ENCODE data around the gene MZF1. TPM values are rescaled to one million over a fixed set of nuclear protein-coding genes. Genes with fewer than 3 reads are reported as not detected.

MZF1 gene
- total RNA-seq, 1 experiment from 2014 or later = not detected

- H4K20me1 ChIP-seq (ENCODE audit: insufficient read depth) = peaks cover 29% of the 10 kb centered on the region
- intact Hi-C loops (cut with micrococcal nuclease; ENCODE audit: unreplicated experiment) = no loop called here
- TF ChIP-seq EZH2 (IDR thresholded peaks at IDR 0.05; ENCODE audit: low read depth) (no peak), CTCF (conservative IDR thresholded peaks at IDR 0.05) (no peak)
- ChIA-PET CTCF (no interaction called here), POLR2A (ENCODE audit: unreplicated experiment) (no interaction called here)
- H3K9me3 ChIP-seq (ENCODE audit: insufficient read depth, low read depth) = no peaks in the 10 kb centered on the region
- peaks cover 21% of the 10 kb centered on the region; the same call in 1 of the 2 replicates for H3F3A ChIP-seq (ENCODE audit: insufficient read depth, low read depth)
- H3K4me2 ChIP-seq = no peak overlapping the region
- H3K4me3 ChIP-seq = no peak overlapping the region
- no peaks in the 10 kb centered on the region for H3K9me2 ChIP-seq (ENCODE audit: insufficient read depth)
- H3K27me3 ChIP-seq (ENCODE audit: insufficient read depth, low read depth) = no peaks in the 10 kb centered on the region
- no peak overlapping the region for H2AFZ ChIP-seq
- peaks cover 5% of the 10 kb centered on the region; the same call in 1 of the 2 replicates for H3K36me3 ChIP-seq (ENCODE audit: low read depth)
- no TSS peak for BruUV-seq (replicated peaks)
- H3K79me2 ChIP-seq (ENCODE audit: low read depth) = peaks cover 44% of the 10 kb centered on the region
- H3K27ac ChIP-seq = no peak overlapping the region
- DNase-seq = no peak
- peaks cover 10% of the 10 kb centered on the region; the same call in 1 of the 2 replicates for H3K4me1 ChIP-seq (replicated peaks; ENCODE audit: insufficient read depth)
These were observed 25.5 kb downstream of the MZF1 start for GRCh38 chr19:58547323-58548312.

- ChIA-PET POLR2A (ENCODE audit: unreplicated experiment) (no interaction called here), CTCF (no interaction called here)
- Histone ChIP-seq H2AFZ (no peak overlapping the region), H3K79me2 (ENCODE audit: low read depth) (peaks cover 44% of the 10 kb centered on the region), H3K9me3 (ENCODE audit: insufficient read depth, low read depth) (no peaks in the 10 kb centered on the region), H3K4me3 (peak overlapping the region; percentile 76), H4K20me1 (ENCODE audit: insufficient read depth) (peaks cover 29% of the 10 kb centered on the region), H3F3A (ENCODE audit: insufficient read depth, low read depth) (peaks cover 20% of the 10 kb centered on the region; the same call in 1 of the 2 replicates), H3K27ac (no peak overlapping the region), H3K36me3 (ENCODE audit: low read depth) (peaks cover 5% of the 10 kb centered on the region; the same call in 1 of the 2 replicates), H3K4me1 (replicated peaks; ENCODE audit: insufficient read depth) (peaks cover 10% of the 10 kb centered on the region; the same call in 1 of the 2 replicates), H3K9me2 (ENCODE audit: insufficient read depth) (no peaks in the 10 kb centered on the region), H3K4me2 (peak overlapping the region; percentile 95), H3K27me3 (ENCODE audit: insufficient read depth, low read depth) (no peaks in the 10 kb centered on the region)
- TF ChIP-seq EZH2 (IDR thresholded peaks at IDR 0.05; ENCODE audit: low read depth) (no peak), CTCF (conservative IDR thresholded peaks at IDR 0.05) (no peak)
- no peak for DNase-seq
- BruUV-seq (replicated peaks) = no TSS peak
- intact Hi-C loops (cut with micrococcal nuclease; ENCODE audit: unreplicated experiment) = no loop called here
These were observed 27.1 kb downstream of the MZF1 start for GRCh38 chr19:58546019-58546530.

- ChIA-PET CTCF (no interaction called here), POLR2A (ENCODE audit: unreplicated experiment) (no interaction called here)
- TF ChIP-seq EZH2 (IDR thresholded peaks at IDR 0.05; ENCODE audit: low read depth) = no peak
- no peak for TF ChIP-seq CTCF (conservative IDR thresholded peaks at IDR 0.05)
- Histone ChIP-seq H3K9me3 (ENCODE audit: insufficient read depth, low read depth) (no peaks in the 10 kb centered on the region), H3K27me3 (ENCODE audit: insufficient read depth, low read depth) (no peaks in the 10 kb centered on the region), H4K20me1 (ENCODE audit: insufficient read depth) (peaks cover 29% of the 10 kb centered on the region), H3K79me2 (ENCODE audit: low read depth) (peaks cover 44% of the 10 kb centered on the region), H3K9me2 (ENCODE audit: insufficient read depth) (no peaks in the 10 kb centered on the region), H3F3A (ENCODE audit: insufficient read depth, low read depth) (peaks cover 14% of the 10 kb centered on the region; the same call in 1 of the 2 replicates), H3K36me3 (ENCODE audit: low read depth) (peaks cover 5% of the 10 kb centered on the region; the same call in 1 of the 2 replicates), H3K4me3 (peak overlapping the region; percentile 76), H2AFZ (no peak overlapping the region), H3K4me1 (replicated peaks; ENCODE audit: insufficient read depth) (peaks cover 10% of the 10 kb centered on the region; the same call in 1 of the 2 replicates), H3K4me2 (peak overlapping the region; percentile 95), H3K27ac (no peak overlapping the region)
- no peak for DNase-seq
- intact Hi-C loops (cut with micrococcal nuclease; ENCODE audit: unreplicated experiment) = no loop called here
- BruUV-seq (replicated peaks) = TSS peak; percentile 50
These were observed 27.7 kb downstream of the MZF1 start for GRCh38 chr19:58545286-58546018.
